WERI-Rb-1 (cell line): ENCODE data around the gene NDE1.
"Not testable (repeated sequence)": the region's sequence is repeated elsewhere in the genome, so short reads cannot be mapped to it uniquely, and the experiment has no call there.

Source experiments
- DNase-seq: peaks from one replicate; pipeline ENCODE4 v3.0.0-alpha.2; 2020
- H3K27ac ChIP-seq: fragments of 250-450 bp; sonication (Bioruptor Pico); 2 replicates; pipeline ENCODE4 v1.5.1; 2020; ENCODE audit warnings: mild to moderate bottlenecking, moderate library complexity
- H3K27me3 ChIP-seq: fragments of 250-450 bp; sonication (Bioruptor Pico); 2 replicates; pipeline ENCODE4 v1.5.1; 2021; ENCODE audit warnings: mild to moderate bottlenecking, low read depth, moderate library complexity; ENCODE audit not compliant: insufficient read depth, severe bottlenecking
- H3K36me3 ChIP-seq: fragments of 250-450 bp; sonication (Bioruptor Pico); 2 replicates; pipeline ENCODE4 v1.5.1; 2020; ENCODE audit warnings: mild to moderate bottlenecking, moderate library complexity
- H3K4me3 ChIP-seq: 2 replicates; pipeline ENCODE4 v1.5.1; 2011; ENCODE audit warnings: low read depth, mild to moderate bottlenecking, control low read depth, low read length
- H3K9me3 ChIP-seq: fragments of 250-450 bp; sonication (Bioruptor Pico); 2 replicates; pipeline ENCODE4 v1.5.1; 2021; ENCODE audit warnings: mild to moderate bottlenecking, moderate library complexity; ENCODE audit not compliant: severe bottlenecking
- CTCF ChIP-seq: IDR thresholded peaks from 2 replicates; pipeline ENCODE4 v1.5.1; 2011; ENCODE audit warnings: low read depth, mild to moderate bottlenecking, control low read depth, inconsistent platforms, low read length

The NDE1 gene

GRCh38 chr16:15641753-15642556, 8.1 kb upstream of the NDE1 start:
- Histone ChIP-seq H3K27ac (peak overlapping the region; percentile 99), H3K27me3 (no peaks in the 10 kb centered on the region), H3K36me3 (peaks cover 24% of the 10 kb centered on the region), H3K9me3 (no peaks in the 10 kb centered on the region), H3K4me3 (peak overlapping the region; percentile 99)
- TF ChIP-seq CTCF, result no peak
- no peak for DNase-seq

- Histone ChIP-seq H3K36me3 (peaks cover 18% of the 10 kb centered on the region), H3K4me3 (peak overlapping the region; percentile 99), H3K9me3 (no peaks in the 10 kb centered on the region), H3K27ac (peak overlapping the region; percentile 99), H3K27me3 (no peaks in the 10 kb centered on the region)
- TF ChIP-seq CTCF, result peak; percentile 37
- peak; percentile 77 for DNase-seq
These were observed 7.4 kb upstream of the NDE1 start for GRCh38 chr16:15642557-15643047.

GRCh38 chr16:15643048-15643945, 6.7 kb upstream of the NDE1 start, which contains the start of gene MARF1:
MARF1 (minus strand) TSS chr16:15643154; CDS start chr16:15639233, 3,921 bp downstream.
- Histone ChIP-seq H3K27ac (peak within 1 kb of the TSS; percentile 99), H3K9me3 (no peaks in the 10 kb centered on the region), H3K4me3 (peak within 1 kb of the TSS; percentile 99), H3K27me3 (no peaks in the 10 kb centered on the region), H3K36me3 (peaks cover 11% of the 10 kb centered on the region)
- TF ChIP-seq CTCF, result no peak
- DNase-seq, result peak; percentile 98

- TF ChIP-seq CTCF, result no peak
- H3K36me3 ChIP-seq, result peaks cover 5% of the 10 kb centered on the region
- H3K27me3 ChIP-seq, result no peaks in the 10 kb centered on the region
- H3K4me3 ChIP-seq, result peak overlapping the region; percentile 99
- no peaks in the 10 kb centered on the region for H3K9me3 ChIP-seq
- H3K27ac ChIP-seq, result peak overlapping the region; percentile 99
- no peak for DNase-seq
These were observed 6.1 kb upstream of the NDE1 start for GRCh38 chr16:15643946-15644250.

GRCh38 chr16:15644267-15644961, 5.6 kb upstream of the NDE1 start:
- no peaks in the 10 kb centered on the region for H3K9me3 ChIP-seq
- peak overlapping the region; percentile 99 for H3K4me3 ChIP-seq
- H3K36me3 ChIP-seq, result no peaks in the 10 kb centered on the region; the same call in 1 of the 2 replicates
- DNase-seq, result peak; percentile 65
- TF ChIP-seq CTCF, result no peak
- no peaks in the 10 kb centered on the region for H3K27me3 ChIP-seq
- peak overlapping the region; percentile 99 for H3K27ac ChIP-seq

- H3K27ac ChIP-seq, result peak overlapping the region; percentile 99
- not testable (repeated sequence) for H3K27me3 ChIP-seq, H3K9me3 ChIP-seq, DNase-seq, H3K36me3 ChIP-seq, H3K4me3 ChIP-seq
These were observed 5.0 kb upstream of the NDE1 start for GRCh38 chr16:15644962-15645465.

- DNase-seq, H3K36me3 ChIP-seq, H3K27me3 ChIP-seq, H3K27ac ChIP-seq, H3K4me3 ChIP-seq, H3K9me3 ChIP-seq: not testable (repeated sequence)
These were observed 3.3 kb upstream of the NDE1 start for GRCh38 chr16:15646557-15647293.
